ENCODE results near the gene SEC22C. TPM values are rescaled to one million over a fixed set of nuclear protein-coding genes. Genes with fewer than 3 reads are reported as not detected.

SEC22C gene
- total RNA-seq, 4 donors from 2014 or later: 30.5 to 56.4 (median 38.7) TPM

GRCh38 chr3:42525212-42525611 lies 56.6 kb downstream of the SEC22C start:
- H3K9me3 ChIP-seq: no peaks in the 10 kb centered on the region
- no peak overlapping the region for H3K27ac ChIP-seq
- peaks cover 0 to 14% (median 0%) of the 10 kb centered on the region in 3 donors for H3K36me3 ChIP-seq

DNA sequence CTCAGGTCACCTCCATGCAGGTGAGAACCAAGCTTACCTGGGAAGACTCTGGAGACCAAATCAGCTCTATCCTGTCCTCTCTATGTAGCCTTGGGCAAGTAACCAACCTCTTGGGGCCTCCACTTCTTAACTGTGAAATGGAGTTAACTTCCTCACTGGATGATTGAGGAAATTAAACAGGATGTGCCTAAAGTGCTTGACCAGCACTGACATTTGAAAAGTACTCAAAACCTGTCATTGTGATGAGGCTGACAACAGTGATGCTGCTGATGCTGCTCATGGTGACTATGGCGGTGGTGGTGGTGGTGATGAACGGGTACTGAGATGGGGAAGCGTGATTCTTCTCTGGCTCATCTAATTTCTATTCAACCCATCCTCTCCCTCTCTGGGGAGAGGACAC lies 57.0 kb downstream of the SEC22C start:
- H3K27me3 ChIP-seq: no peaks in the 10 kb centered on the region
- H3K4me3 ChIP-seq: no peak overlapping the region
- peaks cover 0 to 16% (median 0%) of the 10 kb centered on the region in 3 donors for H3K36me3 ChIP-seq
- DNase-seq: no peak
- TF ChIP-seq POLR2A (IDR thresholded peaks at IDR 0.05): no peak
- TF ChIP-seq, protein P1, sequence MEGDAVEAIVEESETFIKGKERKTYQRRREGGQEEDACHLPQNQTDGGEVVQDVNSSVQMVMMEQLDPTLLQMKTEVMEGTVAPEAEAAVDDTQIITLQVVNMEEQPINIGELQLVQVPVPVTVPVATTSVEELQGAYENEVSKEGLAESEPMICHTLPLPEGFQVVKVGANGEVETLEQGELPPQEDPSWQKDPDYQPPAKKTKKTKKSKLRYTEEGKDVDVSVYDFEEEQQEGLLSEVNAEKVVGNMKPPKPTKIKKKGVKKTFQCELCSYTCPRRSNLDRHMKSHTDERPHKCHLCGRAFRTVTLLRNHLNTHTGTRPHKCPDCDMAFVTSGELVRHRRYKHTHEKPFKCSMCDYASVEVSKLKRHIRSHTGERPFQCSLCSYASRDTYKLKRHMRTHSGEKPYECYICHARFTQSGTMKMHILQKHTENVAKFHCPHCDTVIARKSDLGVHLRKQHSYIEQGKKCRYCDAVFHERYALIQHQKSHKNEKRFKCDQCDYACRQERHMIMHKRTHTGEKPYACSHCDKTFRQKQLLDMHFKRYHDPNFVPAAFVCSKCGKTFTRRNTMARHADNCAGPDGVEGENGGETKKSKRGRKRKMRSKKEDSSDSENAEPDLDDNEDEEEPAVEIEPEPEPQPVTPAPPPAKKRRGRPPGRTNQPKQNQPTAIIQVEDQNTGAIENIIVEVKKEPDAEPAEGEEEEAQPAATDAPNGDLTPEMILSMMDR (IDR thresholded peaks at IDR 0.05): no peak
- H3K9me3 ChIP-seq: no peaks in the 10 kb centered on the region
- no peaks in the 10 kb centered on the region for H3K4me1 ChIP-seq
- H3K27ac ChIP-seq: no peak overlapping the region

More at GRCh38 chr3:42525212-42525611, 56.6 kb downstream of the SEC22C start:
- no peak for DNase-seq
- Histone ChIP-seq H3K4me1 (no peaks in the 10 kb centered on the region), H3K27me3 (no peaks in the 10 kb centered on the region), H3K4me3 (no peak overlapping the region)
- TF ChIP-seq POLR2A (IDR thresholded peaks at IDR 0.05): no peak
- TF ChIP-seq, protein P1 (IDR thresholded peaks at IDR 0.05): no peak

- no peak for TF ChIP-seq POLR2A (IDR thresholded peaks at IDR 0.05)
- TF ChIP-seq, protein P1 (IDR thresholded peaks at IDR 0.05): no peak
- Histone ChIP-seq H3K36me3 (peaks cover 0 to 17% (median 0%) of the 10 kb centered on the region in 3 donors), H3K4me1 (peaks cover 0 to 33% (median 8%) of the 10 kb centered on the region in 4 donors), H3K27me3 (no peaks in the 10 kb centered on the region), H3K9me3 (no peaks in the 10 kb centered on the region), H3K4me3 (no peak overlapping the region), H3K27ac (no peak overlapping the region)
- no peak for DNase-seq
Measured at GRCh38 chr3:42520906-42521305, 60.9 kb downstream of the SEC22C start.

DNA sequence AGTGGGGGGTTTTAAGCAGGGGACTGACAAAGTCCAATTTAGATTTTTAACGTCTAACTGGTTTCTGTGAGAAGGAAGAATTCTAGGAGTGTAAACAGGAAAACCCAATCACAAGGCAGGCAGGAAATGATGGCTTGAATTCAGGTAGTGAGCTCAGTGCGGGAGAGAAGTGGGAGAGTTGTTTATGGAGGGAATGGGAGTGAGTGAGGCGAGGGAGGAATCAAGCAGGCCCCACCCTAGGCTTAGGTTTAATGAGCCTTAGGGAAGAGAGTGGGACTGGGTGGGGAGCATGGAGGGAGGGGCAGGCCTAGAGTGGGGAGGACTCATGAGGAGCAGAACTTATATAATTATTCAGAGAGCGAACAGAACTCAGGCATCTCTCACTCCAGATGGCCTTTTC lies 61.4 kb downstream of the SEC22C start:
- no peaks in the 10 kb centered on the region for H3K9me3 ChIP-seq
- no peak for DNase-seq
- TF ChIP-seq, protein P1 (IDR thresholded peaks at IDR 0.05): no peak
- no peak for TF ChIP-seq POLR2A (IDR thresholded peaks at IDR 0.05)
- peaks cover 0 to 17% (median 0%) of the 10 kb centered on the region in 3 donors for H3K36me3 ChIP-seq
- no peaks in the 10 kb centered on the region for H3K27me3 ChIP-seq
- H3K4me1 ChIP-seq: peaks cover 0 to 38% (median 8%) of the 10 kb centered on the region in 4 donors
- no peak overlapping the region for H3K27ac ChIP-seq
- no peak overlapping the region for H3K4me3 ChIP-seq

- Histone ChIP-seq H3K4me3 (no peak overlapping the region), H3K4me1 (peaks cover 0 to 44% (median 8%) of the 10 kb centered on the region in 4 donors), H3K36me3 (peaks cover 0 to 15% (median 0%) of the 10 kb centered on the region in 3 donors), H3K27ac (no peak overlapping the region), H3K27me3 (no peaks in the 10 kb centered on the region), H3K9me3 (no peaks in the 10 kb centered on the region)
- DNase-seq: no peak
- no peak for TF ChIP-seq POLR2A (IDR thresholded peaks at IDR 0.05)
- TF ChIP-seq, protein P1 (IDR thresholded peaks at IDR 0.05): no peak
Measured at GRCh38 chr3:42519568-42519962, 62.2 kb downstream of the SEC22C start.
